MM.1S (cell line): Measurements from ENCODE around the gene GCNT2.

Experiments used
- DNase-seq: peaks from one replicate; pipeline ENCODE4 v3.0.0-alpha.2; 2015
- H2AFZ ChIP-seq: fragments of 300-600 bp; sonication (generic); 2 replicates; pipeline ENCODE4 v1.6.0; 2016; ENCODE audit warnings: antibody characterized with exemption, low read length
- H3F3A ChIP-seq: fragments of 300-600 bp; sonication (generic); 2 replicates; pipeline ENCODE4 v1.6.1; 2016; ENCODE audit warnings: mild to moderate bottlenecking, antibody characterized with exemption, low read length, moderate library complexity, mixed read lengths; ENCODE audit not compliant: insufficient read depth
- H3K27ac ChIP-seq: fragments of 300-600 bp; sonication (generic); 2 replicates; pipeline ENCODE4 v1.5.1; 2016; ENCODE audit warnings: mild to moderate bottlenecking, low read length
- H3K27me3 ChIP-seq: fragments of 300-600 bp; sonication (generic); replicated peaks from 2 replicates; pipeline ENCODE4 v1.6.0; 2016; ENCODE audit warnings: low read length; ENCODE audit not compliant: insufficient read depth
- H3K36me3 ChIP-seq: fragments of 300-600 bp; sonication (generic); replicated peaks from 2 replicates; pipeline ENCODE4 v1.6.1; 2016; ENCODE audit warnings: mild to moderate bottlenecking, low read length, mixed read lengths; ENCODE audit not compliant: insufficient read depth
- H3K4me1 ChIP-seq: fragments of 300-600 bp; sonication (generic); 2 replicates; pipeline ENCODE4 v1.6.1; 2016; ENCODE audit warnings: low read length, mixed read lengths
- H3K4me2 ChIP-seq: fragments of 300-600 bp; sonication (generic); 2 replicates; pipeline ENCODE4 v1.6.0; 2016; ENCODE audit warnings: low read depth, low read length
- H3K4me3 ChIP-seq: fragments of 300-600 bp; sonication (generic); 2 replicates; pipeline ENCODE4 v1.5.1; 2016; ENCODE audit warnings: low read length, mixed read lengths
- H3K79me2 ChIP-seq: fragments of 300-600 bp; sonication (generic); 2 replicates; pipeline ENCODE4 v1.6.1; 2016; ENCODE audit warnings: mixed run types, low read length, mixed read lengths
- H3K9ac ChIP-seq: fragments of 300-600 bp; sonication (generic); 2 replicates; pipeline ENCODE4 v1.6.1; 2016; ENCODE audit warnings: low read length, mixed read lengths
- H3K9me2 ChIP-seq: fragments of 300-600 bp; sonication (generic); replicated peaks from 2 replicates; pipeline ENCODE4 v1.6.1; 2016; ENCODE audit warnings: mild to moderate bottlenecking, low read length, mixed read lengths; ENCODE audit not compliant: insufficient read depth
- H3K9me3 ChIP-seq: fragments of 300-600 bp; sonication (generic); replicated peaks from 2 replicates; pipeline ENCODE4 v1.6.1; 2016; ENCODE audit warnings: mild to moderate bottlenecking, low read length, mixed read lengths; ENCODE audit not compliant: insufficient read depth
- H4K20me1 ChIP-seq: fragments of 300-600 bp; sonication (generic); 2 replicates; pipeline ENCODE4 v1.6.1; 2016; ENCODE audit warnings: mild to moderate bottlenecking, low read length, moderate library complexity, mixed read lengths; ENCODE audit not compliant: insufficient read depth
- EZH2 ChIP-seq: fragments of 300-600 bp; sonication (generic); optimal IDR thresholded peaks from 2 replicates; pipeline ENCODE3; 2017; ENCODE audit warnings: low read depth, mild to moderate bottlenecking, antibody characterized with exemption, low read length, mixed read lengths
- EZH2phosphoT487 ChIP-seq: fragments of 300-600 bp; sonication (generic); IDR thresholded peaks from 2 replicates; pipeline ENCODE4 v1.6.1; 2018; ENCODE audit warnings: antibody characterized with exemption, low read length
- TF ChIP-seq, protein P1 (sequence below): fragments of 300-600 bp; sonication (generic); IDR thresholded peaks from 2 replicates; pipeline ENCODE4 v1.5.1; 2016; ENCODE audit warnings: antibody characterized with exemption, low read length, mixed read lengths

Gene GCNT2

DNA sequence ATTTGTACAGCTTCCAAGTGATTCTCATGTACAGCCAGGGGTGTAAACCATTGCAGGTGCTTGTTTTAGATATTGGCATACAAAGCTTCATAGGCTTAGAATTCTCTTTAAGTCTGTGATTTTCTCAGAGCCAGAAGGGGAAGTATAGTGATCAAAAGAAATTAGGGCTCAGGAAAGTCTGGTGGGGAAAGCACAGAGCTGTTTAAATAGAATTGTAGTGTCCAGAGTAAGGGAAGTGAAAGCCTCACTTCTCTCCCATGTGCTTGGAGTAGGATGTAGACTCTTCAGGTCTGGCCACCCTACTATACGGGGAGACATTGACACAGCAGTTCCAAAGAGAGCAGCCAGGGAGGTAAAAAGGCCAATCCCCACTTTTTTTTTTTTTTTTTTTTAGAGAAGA lies 10.4 kb downstream of the GCNT2 start:
- H3K36me3 ChIP-seq = no peaks in the 10 kb centered on the region
- DNase-seq = no peak
- no peaks in the 10 kb centered on the region for H3K79me2 ChIP-seq
- H3K9me2 ChIP-seq = no peaks in the 10 kb centered on the region
- H2AFZ ChIP-seq = no peak overlapping the region
- no peak for TF ChIP-seq EZH2phosphoT487
- TF ChIP-seq EZH2 = no peak
- TF ChIP-seq, protein P1, sequence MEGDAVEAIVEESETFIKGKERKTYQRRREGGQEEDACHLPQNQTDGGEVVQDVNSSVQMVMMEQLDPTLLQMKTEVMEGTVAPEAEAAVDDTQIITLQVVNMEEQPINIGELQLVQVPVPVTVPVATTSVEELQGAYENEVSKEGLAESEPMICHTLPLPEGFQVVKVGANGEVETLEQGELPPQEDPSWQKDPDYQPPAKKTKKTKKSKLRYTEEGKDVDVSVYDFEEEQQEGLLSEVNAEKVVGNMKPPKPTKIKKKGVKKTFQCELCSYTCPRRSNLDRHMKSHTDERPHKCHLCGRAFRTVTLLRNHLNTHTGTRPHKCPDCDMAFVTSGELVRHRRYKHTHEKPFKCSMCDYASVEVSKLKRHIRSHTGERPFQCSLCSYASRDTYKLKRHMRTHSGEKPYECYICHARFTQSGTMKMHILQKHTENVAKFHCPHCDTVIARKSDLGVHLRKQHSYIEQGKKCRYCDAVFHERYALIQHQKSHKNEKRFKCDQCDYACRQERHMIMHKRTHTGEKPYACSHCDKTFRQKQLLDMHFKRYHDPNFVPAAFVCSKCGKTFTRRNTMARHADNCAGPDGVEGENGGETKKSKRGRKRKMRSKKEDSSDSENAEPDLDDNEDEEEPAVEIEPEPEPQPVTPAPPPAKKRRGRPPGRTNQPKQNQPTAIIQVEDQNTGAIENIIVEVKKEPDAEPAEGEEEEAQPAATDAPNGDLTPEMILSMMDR = no peak
- no peaks in the 10 kb centered on the region for H3K27me3 ChIP-seq
- H3K4me2 ChIP-seq = peak overlapping the region; percentile 27; the same call in 1 of the 2 replicates
- H3K4me3 ChIP-seq = no peak overlapping the region
- no peak overlapping the region for H3K9ac ChIP-seq
- H3F3A ChIP-seq = no peaks in the 10 kb centered on the region
- H3K27ac ChIP-seq = no peak overlapping the region
- no peaks in the 10 kb centered on the region for H4K20me1 ChIP-seq
- no peaks in the 10 kb centered on the region for H3K9me3 ChIP-seq
- H3K4me1 ChIP-seq = peaks cover 12% of the 10 kb centered on the region; the same call in 1 of the 2 replicates

DNA sequence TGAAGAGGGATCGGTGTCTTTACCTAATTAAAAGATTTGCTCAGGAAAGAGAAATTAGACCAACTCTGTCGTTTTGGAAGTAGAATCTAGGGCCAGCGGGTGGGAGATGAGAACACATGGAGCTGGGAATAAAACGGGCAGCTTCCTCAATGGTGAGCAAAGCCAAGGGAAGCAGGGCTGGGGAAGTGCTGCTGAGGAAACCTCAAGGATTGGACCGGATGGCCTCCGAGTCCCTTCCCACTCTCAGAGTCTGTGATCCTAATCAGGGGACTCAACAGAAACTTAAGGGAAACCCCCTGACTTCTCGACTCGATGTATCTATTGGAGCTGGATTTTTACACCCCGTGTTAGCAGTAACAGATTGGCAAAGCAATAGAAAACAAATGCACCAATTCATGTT lies 10.8 kb downstream of the GCNT2 start:
- no peak overlapping the region for H2AFZ ChIP-seq
- TF ChIP-seq EZH2 (no peak), EZH2phosphoT487 (no peak)
- TF ChIP-seq, protein P1 = no peak
- no peaks in the 10 kb centered on the region for H3F3A ChIP-seq
- no peaks in the 10 kb centered on the region for H4K20me1 ChIP-seq
- no peaks in the 10 kb centered on the region for H3K79me2 ChIP-seq
- peaks cover 12% of the 10 kb centered on the region; the same call in 1 of the 2 replicates for H3K4me1 ChIP-seq
- no peak overlapping the region for H3K4me2 ChIP-seq
- no peak overlapping the region for H3K9ac ChIP-seq
- no peak for DNase-seq
- no peaks in the 10 kb centered on the region for H3K27me3 ChIP-seq
- no peaks in the 10 kb centered on the region for H3K9me3 ChIP-seq
- no peak overlapping the region for H3K27ac ChIP-seq
- H3K36me3 ChIP-seq = no peaks in the 10 kb centered on the region
- H3K4me3 ChIP-seq = no peak overlapping the region
- no peaks in the 10 kb centered on the region for H3K9me2 ChIP-seq

DNA sequence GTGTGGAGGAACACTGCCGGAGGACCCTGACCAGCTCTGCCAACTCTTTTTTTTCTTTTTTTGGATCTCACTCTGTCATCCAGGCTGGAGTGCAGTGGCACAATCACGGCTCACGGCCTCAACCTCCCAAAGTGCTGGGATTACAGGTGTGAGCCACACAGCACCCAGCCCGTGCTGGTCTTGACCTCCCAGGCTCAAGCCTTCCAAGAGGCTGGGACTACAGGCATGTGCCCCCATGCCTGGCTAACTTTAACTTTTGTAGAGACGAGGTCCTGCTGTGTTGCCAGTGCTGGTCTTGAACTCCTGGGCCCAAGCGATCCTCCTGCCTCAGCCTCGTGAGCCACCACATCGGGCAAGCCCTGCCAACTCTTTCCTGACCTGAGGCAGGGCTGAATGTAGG lies 11.2 kb downstream of the GCNT2 start:
- H3K27ac ChIP-seq = no peak overlapping the region
- no peak overlapping the region for H2AFZ ChIP-seq
- H3K79me2 ChIP-seq = no peaks in the 10 kb centered on the region

More for the DNA sequence above, 11.2 kb downstream of the GCNT2 start:
- Histone ChIP-seq H3K27me3 (no peaks in the 10 kb centered on the region), H3K4me2 (no peak overlapping the region), H3F3A (no peaks in the 10 kb centered on the region), H3K9me2 (no peaks in the 10 kb centered on the region), H3K9ac (no peak overlapping the region), H4K20me1 (no peaks in the 10 kb centered on the region), H3K9me3 (no peaks in the 10 kb centered on the region), H3K4me1 (peaks cover 12% of the 10 kb centered on the region; the same call in 1 of the 2 replicates), H3K4me3 (no peak overlapping the region), H3K36me3 (no peaks in the 10 kb centered on the region)
- TF ChIP-seq EZH2 = no peak
- no peak for TF ChIP-seq EZH2phosphoT487
- TF ChIP-seq, protein P1 = no peak
- DNase-seq = no peak
